GM12874 (cell line): ENCODE results near the gene GSG1L.

Experiments
- TF ChIP-seq, protein P1 (sequence below): IDR thresholded peaks from 2 replicates; pipeline ENCODE4 v1.5.1; 2011; ENCODE audit warnings: low read depth, mild to moderate bottlenecking, control low read depth, low read length, moderate library complexity; ENCODE audit not compliant: insufficient read depth

The GSG1L gene

DNA sequence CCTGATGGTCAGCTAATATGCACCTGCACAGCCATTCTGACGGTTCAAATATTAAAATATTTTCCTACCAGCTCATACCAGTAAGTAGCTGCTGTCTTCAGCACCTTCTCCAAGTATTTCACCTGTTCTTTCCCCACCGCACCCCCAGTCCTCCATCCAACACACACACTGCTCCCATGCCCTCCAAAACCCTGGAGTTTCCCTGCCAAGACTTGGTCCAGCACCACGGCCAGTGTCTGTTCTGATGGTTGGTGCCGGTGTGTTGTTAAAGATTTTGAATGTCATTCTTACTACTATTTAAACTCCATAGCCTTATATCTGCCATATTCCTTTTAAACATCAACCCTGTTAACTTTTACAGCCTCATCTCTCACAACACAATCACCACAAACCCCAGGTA is 142.4 kb downstream of the GSG1L start:
- TF ChIP-seq, protein P1, sequence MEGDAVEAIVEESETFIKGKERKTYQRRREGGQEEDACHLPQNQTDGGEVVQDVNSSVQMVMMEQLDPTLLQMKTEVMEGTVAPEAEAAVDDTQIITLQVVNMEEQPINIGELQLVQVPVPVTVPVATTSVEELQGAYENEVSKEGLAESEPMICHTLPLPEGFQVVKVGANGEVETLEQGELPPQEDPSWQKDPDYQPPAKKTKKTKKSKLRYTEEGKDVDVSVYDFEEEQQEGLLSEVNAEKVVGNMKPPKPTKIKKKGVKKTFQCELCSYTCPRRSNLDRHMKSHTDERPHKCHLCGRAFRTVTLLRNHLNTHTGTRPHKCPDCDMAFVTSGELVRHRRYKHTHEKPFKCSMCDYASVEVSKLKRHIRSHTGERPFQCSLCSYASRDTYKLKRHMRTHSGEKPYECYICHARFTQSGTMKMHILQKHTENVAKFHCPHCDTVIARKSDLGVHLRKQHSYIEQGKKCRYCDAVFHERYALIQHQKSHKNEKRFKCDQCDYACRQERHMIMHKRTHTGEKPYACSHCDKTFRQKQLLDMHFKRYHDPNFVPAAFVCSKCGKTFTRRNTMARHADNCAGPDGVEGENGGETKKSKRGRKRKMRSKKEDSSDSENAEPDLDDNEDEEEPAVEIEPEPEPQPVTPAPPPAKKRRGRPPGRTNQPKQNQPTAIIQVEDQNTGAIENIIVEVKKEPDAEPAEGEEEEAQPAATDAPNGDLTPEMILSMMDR, result no peak

DNA sequence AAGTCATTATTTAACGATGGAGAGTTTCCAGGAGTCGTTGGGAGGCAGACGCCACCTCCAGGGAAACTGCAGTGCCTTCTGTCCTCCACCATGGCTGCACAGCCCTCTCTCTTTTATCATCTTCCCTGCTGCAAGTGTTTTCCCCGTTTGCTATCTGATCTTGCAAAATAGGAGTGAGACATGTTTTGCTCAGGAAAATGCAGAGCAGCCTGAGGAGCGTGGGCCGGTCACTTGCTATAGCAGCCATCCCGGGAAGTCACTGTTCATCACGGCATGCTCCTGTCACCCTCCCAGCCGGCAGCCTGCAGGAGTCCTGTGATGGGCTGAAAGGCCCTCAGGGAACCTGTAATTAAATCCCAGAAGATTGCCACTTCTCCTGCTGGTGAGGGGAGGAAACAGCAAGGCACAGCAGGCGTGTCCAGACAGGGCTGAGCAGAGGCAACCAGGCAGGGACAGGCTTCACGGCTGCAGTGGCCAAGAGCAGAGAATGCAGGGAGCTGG is 143.1 kb downstream of the GSG1L start:
- TF ChIP-seq, protein P1, result no peak

DNA sequence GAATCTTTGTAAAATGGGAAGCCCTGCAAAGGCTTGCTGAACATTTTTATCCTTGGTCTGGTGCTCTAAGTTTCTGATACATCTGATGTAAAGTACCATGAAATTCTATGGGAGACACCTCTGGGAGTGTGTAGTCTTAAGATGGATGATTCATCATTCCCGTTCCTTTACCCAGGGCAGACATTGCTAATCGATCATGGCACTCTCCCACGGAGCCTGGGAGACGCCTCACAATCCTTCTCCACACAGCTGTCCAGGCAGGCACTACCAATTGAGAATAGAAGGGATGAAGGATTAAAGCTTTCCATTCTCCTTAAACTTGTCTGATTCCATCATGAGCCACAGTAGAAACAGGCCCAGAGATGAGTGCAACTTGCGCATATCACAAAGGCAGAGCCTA is 144.8 kb downstream of the GSG1L start:
- TF ChIP-seq, protein P1, result no peak

DNA sequence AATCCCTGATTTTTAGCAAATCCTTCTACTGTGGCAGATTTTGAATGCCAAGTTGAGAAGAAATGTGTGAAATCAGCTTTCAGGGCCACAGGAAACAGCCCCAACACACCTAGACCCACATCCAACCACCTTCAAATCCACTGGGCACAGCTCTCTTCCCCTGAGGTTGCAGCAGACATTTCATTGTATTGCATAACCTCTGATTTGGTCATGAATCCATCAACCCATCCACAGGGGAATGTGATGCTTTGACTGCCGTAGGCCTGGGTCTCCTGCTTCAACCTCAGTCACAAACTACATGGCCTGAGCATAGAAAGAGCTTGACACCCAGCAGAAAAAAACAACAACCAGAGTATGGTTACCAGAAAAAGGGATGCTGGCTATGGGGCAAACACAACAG is 145.6 kb downstream of the GSG1L start:
- TF ChIP-seq, protein P1, result no peak

DNA sequence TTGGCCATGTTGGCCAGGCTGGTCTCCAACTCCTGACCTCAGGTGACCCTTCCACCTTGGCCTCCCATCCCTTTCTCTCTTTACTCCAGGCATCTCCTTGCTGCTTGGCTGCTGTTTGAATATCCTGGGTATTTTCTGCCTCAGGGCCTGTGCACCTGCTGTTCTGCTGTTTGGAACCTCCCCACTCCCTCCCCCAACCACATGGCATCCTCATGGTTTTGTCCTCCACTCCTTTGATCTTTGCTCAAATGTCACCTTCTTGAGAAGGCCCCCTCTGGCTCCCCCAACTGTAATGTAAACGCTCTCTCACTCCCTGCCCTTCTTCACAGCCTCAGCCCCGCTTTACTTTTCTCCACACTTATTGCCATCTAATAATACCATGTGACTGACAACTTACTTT is 152.0 kb downstream of the GSG1L start:
- TF ChIP-seq, protein P1, result no peak

DNA sequence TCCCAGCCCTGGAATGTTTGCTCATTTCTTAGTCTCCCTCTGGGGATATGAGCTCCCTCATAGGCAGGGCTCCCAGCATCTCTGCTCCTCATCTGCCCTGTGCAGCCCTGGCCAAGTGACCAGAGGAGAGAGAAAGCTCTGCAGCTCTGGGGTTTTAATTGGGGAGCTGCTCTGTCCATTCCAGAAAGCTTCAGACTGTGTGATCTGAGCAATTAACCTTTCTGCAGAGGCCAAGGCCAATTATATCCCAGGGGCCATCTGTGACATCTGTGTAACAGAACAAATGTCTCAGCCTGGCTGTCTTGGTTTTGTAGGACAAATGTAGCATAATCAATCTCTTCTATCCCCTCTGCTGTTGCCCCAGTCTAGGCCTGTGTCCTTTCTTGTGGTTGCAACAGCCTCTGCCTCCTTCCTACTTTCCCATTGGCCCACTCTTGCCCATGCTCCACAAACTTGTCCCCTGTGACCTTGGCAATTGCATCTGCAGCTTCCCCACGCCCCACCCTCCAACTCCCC is 156.0 kb downstream of the GSG1L start:
- TF ChIP-seq, protein P1, result no peak

DNA sequence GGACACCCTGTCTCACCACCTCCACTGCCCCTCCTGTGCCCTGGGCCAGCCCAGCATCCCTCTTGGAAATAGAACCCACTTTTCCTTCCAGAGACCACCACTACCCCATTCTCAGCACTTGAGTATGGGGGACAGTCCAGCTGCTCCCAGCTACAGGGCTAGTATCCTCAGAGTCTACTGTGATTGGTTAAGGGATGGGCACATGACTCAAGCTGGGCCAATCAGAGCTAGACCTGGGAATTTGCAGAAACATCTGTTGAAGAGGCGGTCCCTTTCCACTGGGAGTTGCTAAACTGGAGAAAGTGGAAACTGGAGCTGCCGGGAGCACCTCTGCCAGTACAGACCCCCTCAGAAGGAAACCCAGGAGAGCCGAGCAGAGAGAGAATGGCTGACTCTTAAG is 156.6 kb downstream of the GSG1L start:
- TF ChIP-seq, protein P1, result no peak
